Spinal cord (tissue), 10 donors: Measurements from ENCODE around the gene KRT37. TPM values are rescaled to one million over a fixed set of nuclear protein-coding genes. Genes with fewer than 3 reads are reported as not detected.

Source experiments
- DNase-seq, 6 donors: peaks; one replicate each; pipeline versions ENCODE4 v3.0.0 to v3.0.0-alpha.2; 2013 to 2015; ENCODE audit warnings: low spot score in 6 of 6, low read depth in 4 of 6
- H3K27ac ChIP-seq: one replicate; pipeline ENCODE4 v1.5.1; 2013; ENCODE audit warnings: low read depth, low read length, control low read depth
- H3K27me3 ChIP-seq: one replicate; pipeline ENCODE4 v1.6.1; 2013; ENCODE audit warnings: low read length; ENCODE audit not compliant: control insufficient read depth, insufficient read depth
- H3K36me3 ChIP-seq: one replicate; pipeline ENCODE4 v1.6.1; 2013; ENCODE audit warnings: low read length; ENCODE audit not compliant: control insufficient read depth, insufficient read depth
- H3K4me1 ChIP-seq: one replicate; pipeline ENCODE4 v1.6.1; 2013; ENCODE audit warnings: low read length; ENCODE audit not compliant: control insufficient read depth, insufficient read depth
- H3K4me3 ChIP-seq: one replicate; pipeline ENCODE4 v1.5.1; 2013; ENCODE audit warnings: low read depth, low read length, control low read depth
- H3K9me3 ChIP-seq: one replicate; pipeline ENCODE4 v1.6.1; 2013; ENCODE audit warnings: low read length; ENCODE audit not compliant: control insufficient read depth, insufficient read depth
- WGBS: methylation state at CpG from one replicate; pipeline ENCODE4 v1.1.5; 2013; ENCODE audit warnings: missing lambda C conversion rate; ENCODE audit not compliant: insufficient coverage; 5-methylcytosine and 5-hydroxymethylcytosine counted together
- polyA plus RNA-seq, 2 donors: library from polyadenylated mRNA; unstranded; fragments of 120-200 nt; gene quantifications; one replicate each; pipeline ENCODE4 v1.2.1, GENCODE V29; 2013; ENCODE audit not compliant: insufficient read length in 2 of 2
- total RNA-seq, 2 donors: library from RNA; depleted of rRNA in 1 of 2; stranded (reverse); fragments of 120-200 nt in 1 of 2; fragments of >200 nt in 1 of 2; gene quantifications; one replicate each; pipeline versions ENCODE4 v1.2.3 to v1.2.4, GENCODE V29; 2013 to 2014
- donor health status: healthy.

The KRT37 gene
- total and polyA plus RNA-seq, 4 donors: not detected

DNA sequence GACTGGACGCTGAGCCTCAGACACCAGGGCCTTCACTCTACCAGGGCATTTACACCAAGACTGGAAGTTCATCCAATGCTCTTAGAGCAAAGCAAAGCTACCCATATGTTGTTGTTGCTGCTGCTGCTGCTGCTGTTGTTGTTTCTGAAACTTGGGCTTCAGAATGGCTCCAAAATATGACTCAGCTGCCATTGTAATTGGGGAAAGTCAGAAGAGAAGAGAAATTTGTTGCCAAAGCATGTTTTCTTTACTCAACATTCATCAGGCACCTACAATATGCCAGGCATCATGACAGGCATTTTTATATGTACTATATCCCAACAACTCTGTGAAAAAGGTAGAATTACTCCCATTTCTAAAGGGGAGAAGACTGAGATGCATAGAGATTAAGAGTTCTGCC lies 30.9 kb upstream of the KRT37 start:
- H3K27ac ChIP-seq: no peak overlapping the region
- H3K36me3 ChIP-seq: no peaks in the 10 kb centered on the region
- H3K27me3 ChIP-seq: no peaks in the 10 kb centered on the region
- peaks cover 4% of the 10 kb centered on the region for H3K4me1 ChIP-seq
- no peaks in the 10 kb centered on the region for H3K9me3 ChIP-seq
- no peak overlapping the region for H3K4me3 ChIP-seq
- WGBS: no CpG with 5 or more reads among the region's 1 CpG
- no peak for DNase-seq

GRCh38 chr17:41453066-41453465 lies 28.7 kb upstream of the KRT37 start:
- H3K36me3 ChIP-seq: no peaks in the 10 kb centered on the region
- no peaks in the 10 kb centered on the region for H3K9me3 ChIP-seq
- DNase-seq: no peak
- 94% methylated on average over 2 of the region's 3 CpGs for WGBS
- H3K4me1 ChIP-seq: no peaks in the 10 kb centered on the region
- no peak overlapping the region for H3K27ac ChIP-seq
- no peak overlapping the region for H3K4me3 ChIP-seq
- H3K27me3 ChIP-seq: no peaks in the 10 kb centered on the region

- DNase-seq: no peak
- Histone ChIP-seq H3K4me1 (no peaks in the 10 kb centered on the region), H3K9me3 (no peaks in the 10 kb centered on the region), H3K36me3 (no peaks in the 10 kb centered on the region), H3K27me3 (no peaks in the 10 kb centered on the region), H3K4me3 (no peak overlapping the region), H3K27ac (no peak overlapping the region)
- WGBS: 89% methylated on average over 3 of the region's 4 CpGs
These were observed 27.9 kb upstream of the KRT37 start for GRCh38 chr17:41452281-41452680.

DNA sequence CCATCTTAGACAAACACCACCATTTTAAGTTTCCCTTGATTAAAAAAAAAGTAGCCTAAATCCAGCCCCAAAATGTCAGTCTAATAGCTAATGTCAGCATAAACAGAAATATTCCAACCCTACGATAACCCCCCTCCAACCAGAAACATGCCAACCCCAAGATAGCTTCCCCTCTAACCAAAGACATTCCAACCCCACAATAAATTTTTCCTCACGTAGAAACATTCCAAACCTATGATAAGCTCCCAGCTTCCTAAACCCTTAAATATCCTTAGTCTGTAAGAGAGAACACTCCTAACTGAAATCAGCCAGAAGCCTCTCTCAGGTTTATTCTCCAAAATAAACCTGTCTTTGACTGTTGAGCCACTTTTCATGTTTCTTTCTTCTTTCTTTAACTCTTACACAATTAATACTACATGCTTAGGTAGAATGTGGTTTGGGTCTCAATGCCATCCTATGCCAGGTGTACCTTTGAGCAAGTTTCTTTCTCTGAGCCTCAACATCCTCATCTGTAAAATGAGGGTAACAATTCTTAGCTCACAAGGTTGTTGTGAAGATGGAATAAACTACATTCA lies 26.9 kb upstream of the KRT37 start:
- no peak for DNase-seq
- 100% methylated on average over 2 of the region's 2 CpGs for WGBS

DNA sequence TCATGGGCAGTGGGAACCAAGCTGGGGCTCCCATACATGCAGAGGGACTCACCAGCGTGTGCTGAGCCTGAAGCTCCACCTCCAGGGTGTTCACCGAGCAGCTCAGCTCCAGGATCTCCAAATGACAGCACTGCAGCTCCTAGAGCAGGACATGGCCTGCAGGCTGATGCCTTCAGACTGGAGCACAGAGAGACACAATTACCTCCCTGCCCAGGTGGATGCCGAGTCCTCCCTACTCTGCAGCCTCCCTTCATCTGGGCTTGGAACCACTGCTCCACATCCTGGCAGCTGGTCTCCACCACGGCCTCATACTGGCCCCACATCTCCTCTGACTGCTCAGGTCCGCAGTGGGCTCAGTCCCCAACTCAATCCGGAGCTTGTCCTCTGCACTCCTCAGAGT lies 24.6 kb upstream of the KRT37 start:
- WGBS: 79% methylated on average over 6 of the region's 6 CpGs
- Histone ChIP-seq H3K4me1 (no peaks in the 10 kb centered on the region), H3K27me3 (no peaks in the 10 kb centered on the region), H3K27ac (no peak overlapping the region), H3K4me3 (no peak overlapping the region), H3K9me3 (no peaks in the 10 kb centered on the region), H3K36me3 (no peaks in the 10 kb centered on the region)
- no peak for DNase-seq

More for the DNA sequence above, 26.9 kb upstream of the KRT37 start:
- Histone ChIP-seq H3K4me1 (no peaks in the 10 kb centered on the region), H3K4me3 (no peak overlapping the region), H3K27ac (no peak overlapping the region), H3K9me3 (no peaks in the 10 kb centered on the region), H3K27me3 (no peaks in the 10 kb centered on the region), H3K36me3 (no peaks in the 10 kb centered on the region)

- 67% methylated on average over 2 of the region's 2 CpGs for WGBS
- H3K4me3 ChIP-seq: no peak overlapping the region
These were observed 24.1 kb upstream of the KRT37 start for GRCh38 chr17:41448506-41448905.

GRCh38 chr17:41446806-41447205 lies 22.4 kb upstream of the KRT37 start:
- no peak overlapping the region for H3K4me3 ChIP-seq
- H3K36me3 ChIP-seq: no peaks in the 10 kb centered on the region
- no CpG with 5 or more reads among the region's 2 CpGs for WGBS
- no peaks in the 10 kb centered on the region for H3K27me3 ChIP-seq
- DNase-seq: no peak
- H3K9me3 ChIP-seq: no peaks in the 10 kb centered on the region
- no peak overlapping the region for H3K27ac ChIP-seq
- no peaks in the 10 kb centered on the region for H3K4me1 ChIP-seq

More at GRCh38 chr17:41448506-41448905, 24.1 kb upstream of the KRT37 start:
- Histone ChIP-seq H3K27ac (no peak overlapping the region), H3K4me1 (no peaks in the 10 kb centered on the region), H3K36me3 (no peaks in the 10 kb centered on the region), H3K27me3 (no peaks in the 10 kb centered on the region), H3K9me3 (no peaks in the 10 kb centered on the region)
- no peak for DNase-seq

DNA sequence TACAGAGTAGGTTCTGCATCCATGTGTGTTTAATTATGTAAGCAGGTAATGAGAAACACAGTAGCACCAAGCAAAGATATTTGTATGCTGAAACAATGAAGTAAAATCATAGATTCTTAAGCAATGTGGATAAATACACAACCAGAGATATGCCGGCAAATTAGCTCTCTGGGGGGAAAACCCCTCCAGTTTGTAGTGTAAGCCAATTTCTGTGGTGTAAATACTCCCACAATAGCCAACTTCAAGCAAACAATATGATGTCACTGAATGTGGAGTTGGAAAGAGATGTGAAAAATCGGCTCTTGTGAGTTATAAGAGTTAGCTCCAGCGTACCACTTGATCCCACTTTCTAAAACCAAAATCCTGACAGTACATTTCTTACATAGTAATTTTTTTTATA lies 20.3 kb upstream of the KRT37 start:
- WGBS: no CpG with 5 or more reads among the region's 3 CpGs
- no peak for DNase-seq
- H3K27me3 ChIP-seq: no peaks in the 10 kb centered on the region

DNA sequence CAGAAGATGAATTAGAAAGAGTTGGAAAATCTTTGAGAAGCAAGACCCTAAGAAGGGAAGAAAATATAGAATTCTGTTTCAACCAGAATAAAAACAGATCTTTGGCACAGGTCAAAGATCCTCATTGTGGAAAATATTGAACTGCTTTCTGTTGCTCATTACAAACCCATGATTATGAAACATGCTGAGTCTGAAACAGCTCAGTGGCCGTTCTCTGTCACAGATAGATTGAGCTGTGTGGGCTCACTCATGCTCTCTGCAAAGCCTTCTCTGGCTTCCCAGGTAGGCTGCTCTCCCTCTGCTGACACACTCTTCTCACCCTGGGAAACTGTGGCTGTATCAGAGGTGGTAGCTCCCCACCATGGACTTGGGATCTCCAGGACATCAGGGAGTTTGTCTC lies 19.8 kb upstream of the KRT37 start:
- H3K9me3 ChIP-seq: no peaks in the 10 kb centered on the region
- H3K27ac ChIP-seq: no peak overlapping the region
- no peaks in the 10 kb centered on the region for H3K27me3 ChIP-seq
- H3K36me3 ChIP-seq: no peaks in the 10 kb centered on the region
- H3K4me1 ChIP-seq: no peaks in the 10 kb centered on the region
- WGBS: 80% methylated on average over 1 of the region's 1 CpG
- H3K4me3 ChIP-seq: no peak overlapping the region
- no peak for DNase-seq

More for the DNA sequence above, 20.3 kb upstream of the KRT37 start:
- no peaks in the 10 kb centered on the region for H3K9me3 ChIP-seq
- H3K27ac ChIP-seq: no peak overlapping the region
- no peaks in the 10 kb centered on the region for H3K4me1 ChIP-seq
- no peak overlapping the region for H3K4me3 ChIP-seq
- H3K36me3 ChIP-seq: no peaks in the 10 kb centered on the region

- H3K9me3 ChIP-seq: no peaks in the 10 kb centered on the region
- H3K36me3 ChIP-seq: no peaks in the 10 kb centered on the region
- WGBS: 43% methylated on average over 1 of the region's 4 CpGs
- no peak overlapping the region for H3K27ac ChIP-seq
- H3K4me1 ChIP-seq: no peaks in the 10 kb centered on the region
- no peak overlapping the region for H3K4me3 ChIP-seq
- no peaks in the 10 kb centered on the region for H3K27me3 ChIP-seq
- DNase-seq: no peak
These were observed 18.4 kb upstream of the KRT37 start for GRCh38 chr17:41442739-41443138.
